Islet precursor cell (in vitro differentiated cells): ENCODE measurements around the gene GLT8D1.
"Not testable (repeated sequence)": the region's sequence is repeated elsewhere in the genome, so short reads cannot be mapped to it uniquely, and the experiment has no call there.

Experiments used
- DNase-seq: peaks from one replicate; pipeline ENCODE4 v3.0.0-alpha.2; 2018

The GLT8D1 gene

GRCh38 chr3:52679199-52679538 lies 26.4 kb downstream of the GLT8D1 start:
- DNase-seq: no peak

GRCh38 chr3:52678265-52679198 lies 27.1 kb downstream of the GLT8D1 start:
- DNase-seq: no peak

GRCh38 chr3:52676201-52676600 lies 29.4 kb downstream of the GLT8D1 start:
- not testable (repeated sequence) for DNase-seq

GRCh38 chr3:52671676-52672075 lies 33.9 kb downstream of the GLT8D1 start:
- no peak for DNase-seq

- DNase-seq: peak; percentile 75
Measured at GRCh38 chr3:52670621-52671521, 34.7 kb downstream of the GLT8D1 start.

- no peak for DNase-seq
Measured at GRCh38 chr3:52663098-52663497, 42.5 kb downstream of the GLT8D1 start.

GRCh38 chr3:52660046-52660445 lies 45.5 kb downstream of the GLT8D1 start:
- no peak for DNase-seq

GRCh38 chr3:52655895-52656294 lies 49.7 kb downstream of the GLT8D1 start:
- no peak for DNase-seq

GRCh38 chr3:52651592-52651991 lies 54.0 kb downstream of the GLT8D1 start:
- no peak for DNase-seq

- DNase-seq: no peak
Measured at GRCh38 chr3:52650439-52650838, 55.2 kb downstream of the GLT8D1 start.

GRCh38 chr3:52649461-52650210 lies 56.0 kb downstream of the GLT8D1 start:
- no peak for DNase-seq

- DNase-seq: no peak
Measured at GRCh38 chr3:52645549-52645948, 60.0 kb downstream of the GLT8D1 start.
